GM23338 (cell line): ENCODE measurements around the gene SLC49A4. TPM values are rescaled to one million over a fixed set of nuclear protein-coding genes. Genes with fewer than 3 reads are reported as not detected.

Source experiments
- ATAC-seq: fragments of 200-7000 bp; cut with Tn5 transposase; 3 replicates; pipeline ENCODE4 v1.9.1; 2020
- DNase-seq: peaks from one replicate; pipeline ENCODE4 v3.0.0-alpha.2; 2015; ENCODE audit warnings: low spot score
- H2AFZ ChIP-seq: fragments of 200-600 bp; sonication (generic); 2 replicates; pipeline ENCODE4 v1.8.0; 2016; ENCODE audit warnings: antibody characterized with exemption, mild to moderate bottlenecking, moderate library complexity
- H3F3A ChIP-seq: fragments of 200-600 bp; sonication (generic); replicated peaks from 2 replicates; pipeline ENCODE4 v1.8.0; 2017; ENCODE audit warnings: antibody characterized with exemption, mixed run types, low read depth
- H3K27ac ChIP-seq: fragments of 200-600 bp; sonication (generic); 2 replicates; pipeline ENCODE4 v1.6.1; 2016; ENCODE audit warnings: low read depth
- H3K27me3 ChIP-seq: fragments of 200-600 bp; sonication (generic); 2 replicates; pipeline ENCODE4 v1.8.0; 2016; ENCODE audit warnings: mild to moderate bottlenecking, mixed run types, moderate library complexity; ENCODE audit not compliant: insufficient read depth
- H3K36me3 ChIP-seq: fragments of 200-600 bp; sonication (generic); 2 replicates; pipeline ENCODE4 v1.8.0; 2016; ENCODE audit warnings: mild to moderate bottlenecking; ENCODE audit not compliant: insufficient read depth
- H3K4me1 ChIP-seq: fragments of 200-600 bp; sonication (generic); 2 replicates; pipeline ENCODE4 v1.8.0; 2016; ENCODE audit warnings: mild to moderate bottlenecking, moderate library complexity; ENCODE audit not compliant: insufficient read depth
- H3K4me2 ChIP-seq: fragments of 200-600 bp; sonication (generic); 2 replicates; pipeline ENCODE4 v1.7.1; 2017; ENCODE audit warnings: mixed run types
- H3K4me3 ChIP-seq: fragments of 200-600 bp; sonication (generic); 2 replicates; pipeline ENCODE4 v1.6.1; 2016; ENCODE audit warnings: mixed run types
- H3K79me2 ChIP-seq: fragments of 200-600 bp; sonication (generic); replicated peaks from 2 replicates; pipeline ENCODE4 v1.8.0; 2017; ENCODE audit warnings: mild to moderate bottlenecking; ENCODE audit not compliant: insufficient read depth
- H3K9me2 ChIP-seq: fragments of 200-600 bp; sonication (generic); 2 replicates; pipeline ENCODE4 v1.8.0; 2017; ENCODE audit not compliant: insufficient read depth
- H4K20me1 ChIP-seq: fragments of 200-600 bp; sonication (generic); replicated peaks from 2 replicates; pipeline ENCODE4 v1.8.0; 2017; ENCODE audit warnings: mild to moderate bottlenecking; ENCODE audit not compliant: insufficient read depth
- H3K27ac Mint-ChIP-seq: 2 replicates; pipeline ENCODE4 v1.8.0; 2020; ENCODE audit warnings: inconsistent platforms, mild to moderate bottlenecking, moderate library complexity, mixed read lengths
- H3K27me3 Mint-ChIP-seq: 3 replicates; pipeline ENCODE4 v1.8.0; 2022; ENCODE audit warnings: low read depth, mild to moderate bottlenecking, moderate library complexity, mixed read lengths, inconsistent platforms; ENCODE audit not compliant: insufficient read depth, poor library complexity
- H3K36me3 Mint-ChIP-seq: 3 replicates; pipeline ENCODE4 v1.8.0; 2021; ENCODE audit warnings: low read depth, mild to moderate bottlenecking, inconsistent platforms, moderate library complexity, mixed read lengths
- H3K4me1 Mint-ChIP-seq: 3 replicates; pipeline ENCODE4 v1.8.0; 2020; ENCODE audit warnings: mild to moderate bottlenecking, inconsistent platforms, mixed read lengths
- H3K4me3 Mint-ChIP-seq: 3 replicates; pipeline ENCODE4 v1.8.0; 2021; ENCODE audit warnings: moderate library complexity, mild to moderate bottlenecking, inconsistent platforms, mixed read lengths
- H3K9me3 Mint-ChIP-seq: 3 replicates; pipeline ENCODE4 v1.8.0; 2020; ENCODE audit warnings: moderate library complexity, mild to moderate bottlenecking, inconsistent platforms, mixed read lengths
- CREB1 ChIP-seq: fragments of 250-450 bp; sonication (Bioruptor Pico); IDR thresholded peaks from 2 replicates; pipeline ENCODE4 v1.5.0; 2020; ENCODE audit warnings: low read depth, mild to moderate bottlenecking, moderate library complexity
- EZH2 ChIP-seq: fragments of 200-600 bp; sonication (generic); IDR thresholded peaks from one replicate; pipeline ENCODE4 v1.8.0; 2017; ENCODE audit warnings: antibody characterized with exemption, mild to moderate bottlenecking, low read depth; ENCODE audit not compliant: unreplicated experiment
- EZH2phosphoT487 ChIP-seq: fragments of 200-600 bp; sonication (generic); IDR thresholded peaks from one replicate; pipeline ENCODE4 v1.8.1; 2018; ENCODE audit warnings: antibody characterized with exemption; ENCODE audit not compliant: unreplicated experiment
- JUNB ChIP-seq: IDR thresholded peaks from one replicate; pipeline ENCODE4 v1.6.1; 2016; ENCODE audit warnings: antibody characterized with exemption; ENCODE audit not compliant: unreplicated experiment
- NANOG ChIP-seq: IDR thresholded peaks from 2 replicates; pipeline ENCODE4 v1.6.1; 2016; ENCODE audit warnings: antibody characterized with exemption, borderline replicate concordance
- POLR2AphosphoS5 ChIP-seq: IDR thresholded peaks from 2 replicates; pipeline ENCODE4 v1.6.1; 2016; ENCODE audit warnings: antibody characterized with exemption, low read depth
- REST ChIP-seq: IDR thresholded peaks from one replicate; pipeline ENCODE4 v1.6.1; 2018; ENCODE audit warnings: antibody characterized with exemption; ENCODE audit not compliant: unreplicated experiment
- STAT1 ChIP-seq: IDR thresholded peaks from one replicate; pipeline ENCODE4 v1.6.1; 2016; ENCODE audit warnings: antibody characterized with exemption; ENCODE audit not compliant: unreplicated experiment
- ZNF114 ChIP-seq: fragments of 250-450 bp; sonication (Bioruptor Pico); IDR thresholded peaks from 2 replicates; pipeline ENCODE4 v1.5.0; 2020; ENCODE audit warnings: mild to moderate bottlenecking, moderate library complexity
- ZNF331 ChIP-seq: fragments of 250-450 bp; sonication (Bioruptor Pico); IDR thresholded peaks from 2 replicates; pipeline ENCODE4 v1.5.0; 2020; ENCODE audit warnings: low read depth, mild to moderate bottlenecking, moderate library complexity
- polyA plus RNA-seq: library from polyadenylated mRNA; unstranded; fragments of >200 nt; fragmentation: Nextera tagmentation; extraction: Ambion mirVana; gene quantifications from 2 replicates; pipeline ENCODE4 v1.2.1, GENCODE V29; 2016
- total RNA-seq: library from RNA; depleted of rRNA; stranded (reverse); fragments of >200 nt; shearing (Covaris generic); gene quantifications from 2 replicates; pipeline ENCODE4 v1.2.3, GENCODE V29; 2014
- TF ChIP-seq, protein P1 (sequence below), 2 experiments: fragments of 200-600 bp in 1 of 2; sonication (generic) in 1 of 2; conservative IDR thresholded peaks; 2 replicates each; pipeline versions ENCODE4 v1.5.1 to v1.6.1; 2016 to 2017; ENCODE audit warnings: antibody characterized with exemption in 2 of 2, low read depth in 2 of 2, mild to moderate bottlenecking in 2 of 2, moderate library complexity in 1 of 2
- TF ChIP-seq, protein P2 (sequence below): IDR thresholded peaks from 2 replicates; pipeline ENCODE4 v1.6.1; 2016; ENCODE audit warnings: antibody characterized with exemption
- TF ChIP-seq, protein P3 (sequence below): fragments of 250-450 bp; sonication (Bioruptor Pico); IDR thresholded peaks from 2 replicates; pipeline ENCODE4 v1.5.0; 2020; ENCODE audit warnings: mild to moderate bottlenecking, moderate library complexity

Gene SLC49A4
- total and polyA plus RNA-seq, 2 experiments from 2014 or later, result 3.7 to 16.8 TPM

- DNase-seq (no peak), ATAC-seq (no peak)
- Histone ChIP-seq H3K27me3 (no peaks in the 10 kb centered on the region), H3K9me2 (no peaks in the 10 kb centered on the region), H3K4me1 (no peaks in the 10 kb centered on the region), H3F3A (no peaks in the 10 kb centered on the region), H3K27ac (no peak overlapping the region), H3K4me2 (no peak overlapping the region), H3K79me2 (no peaks in the 10 kb centered on the region), H4K20me1 (no peaks in the 10 kb centered on the region), H2AFZ (no peak overlapping the region), H3K36me3 (no peaks in the 10 kb centered on the region), H3K4me3 (no peak overlapping the region)
- H3K27me3 Mint-ChIP-seq, result peaks cover 3% of the 10 kb centered on the region
- H3K27ac Mint-ChIP-seq, result no peak overlapping the region
- H3K4me3 Mint-ChIP-seq, result no peak overlapping the region
- no peaks in the 10 kb centered on the region for H3K36me3 Mint-ChIP-seq
- no peaks in the 10 kb centered on the region for H3K9me3 Mint-ChIP-seq
- no peak for TF ChIP-seq STAT1
- no peak for TF ChIP-seq CREB1 (CRISPR knock-in tag)
- no peak for TF ChIP-seq JUNB
- TF ChIP-seq, protein P1, sequence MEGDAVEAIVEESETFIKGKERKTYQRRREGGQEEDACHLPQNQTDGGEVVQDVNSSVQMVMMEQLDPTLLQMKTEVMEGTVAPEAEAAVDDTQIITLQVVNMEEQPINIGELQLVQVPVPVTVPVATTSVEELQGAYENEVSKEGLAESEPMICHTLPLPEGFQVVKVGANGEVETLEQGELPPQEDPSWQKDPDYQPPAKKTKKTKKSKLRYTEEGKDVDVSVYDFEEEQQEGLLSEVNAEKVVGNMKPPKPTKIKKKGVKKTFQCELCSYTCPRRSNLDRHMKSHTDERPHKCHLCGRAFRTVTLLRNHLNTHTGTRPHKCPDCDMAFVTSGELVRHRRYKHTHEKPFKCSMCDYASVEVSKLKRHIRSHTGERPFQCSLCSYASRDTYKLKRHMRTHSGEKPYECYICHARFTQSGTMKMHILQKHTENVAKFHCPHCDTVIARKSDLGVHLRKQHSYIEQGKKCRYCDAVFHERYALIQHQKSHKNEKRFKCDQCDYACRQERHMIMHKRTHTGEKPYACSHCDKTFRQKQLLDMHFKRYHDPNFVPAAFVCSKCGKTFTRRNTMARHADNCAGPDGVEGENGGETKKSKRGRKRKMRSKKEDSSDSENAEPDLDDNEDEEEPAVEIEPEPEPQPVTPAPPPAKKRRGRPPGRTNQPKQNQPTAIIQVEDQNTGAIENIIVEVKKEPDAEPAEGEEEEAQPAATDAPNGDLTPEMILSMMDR (conservative IDR thresholded peaks at IDR 0.05; ENCODE audit: low read depth in 2 of 2), result no peak
- no peak for TF ChIP-seq POLR2AphosphoS5
- no peak for TF ChIP-seq ZNF114
- TF ChIP-seq, protein P2, sequence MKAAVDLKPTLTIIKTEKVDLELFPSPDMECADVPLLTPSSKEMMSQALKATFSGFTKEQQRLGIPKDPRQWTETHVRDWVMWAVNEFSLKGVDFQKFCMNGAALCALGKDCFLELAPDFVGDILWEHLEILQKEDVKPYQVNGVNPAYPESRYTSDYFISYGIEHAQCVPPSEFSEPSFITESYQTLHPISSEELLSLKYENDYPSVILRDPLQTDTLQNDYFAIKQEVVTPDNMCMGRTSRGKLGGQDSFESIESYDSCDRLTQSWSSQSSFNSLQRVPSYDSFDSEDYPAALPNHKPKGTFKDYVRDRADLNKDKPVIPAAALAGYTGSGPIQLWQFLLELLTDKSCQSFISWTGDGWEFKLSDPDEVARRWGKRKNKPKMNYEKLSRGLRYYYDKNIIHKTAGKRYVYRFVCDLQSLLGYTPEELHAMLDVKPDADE, result no peak
- TF ChIP-seq EZH2, result no peak
- TF ChIP-seq EZH2phosphoT487, result no peak
- TF ChIP-seq ZNF331 (CRISPR knock-in tag), result no peak
- TF ChIP-seq REST, result no peak
- no peak for TF ChIP-seq NANOG
- TF ChIP-seq, protein P3, sequence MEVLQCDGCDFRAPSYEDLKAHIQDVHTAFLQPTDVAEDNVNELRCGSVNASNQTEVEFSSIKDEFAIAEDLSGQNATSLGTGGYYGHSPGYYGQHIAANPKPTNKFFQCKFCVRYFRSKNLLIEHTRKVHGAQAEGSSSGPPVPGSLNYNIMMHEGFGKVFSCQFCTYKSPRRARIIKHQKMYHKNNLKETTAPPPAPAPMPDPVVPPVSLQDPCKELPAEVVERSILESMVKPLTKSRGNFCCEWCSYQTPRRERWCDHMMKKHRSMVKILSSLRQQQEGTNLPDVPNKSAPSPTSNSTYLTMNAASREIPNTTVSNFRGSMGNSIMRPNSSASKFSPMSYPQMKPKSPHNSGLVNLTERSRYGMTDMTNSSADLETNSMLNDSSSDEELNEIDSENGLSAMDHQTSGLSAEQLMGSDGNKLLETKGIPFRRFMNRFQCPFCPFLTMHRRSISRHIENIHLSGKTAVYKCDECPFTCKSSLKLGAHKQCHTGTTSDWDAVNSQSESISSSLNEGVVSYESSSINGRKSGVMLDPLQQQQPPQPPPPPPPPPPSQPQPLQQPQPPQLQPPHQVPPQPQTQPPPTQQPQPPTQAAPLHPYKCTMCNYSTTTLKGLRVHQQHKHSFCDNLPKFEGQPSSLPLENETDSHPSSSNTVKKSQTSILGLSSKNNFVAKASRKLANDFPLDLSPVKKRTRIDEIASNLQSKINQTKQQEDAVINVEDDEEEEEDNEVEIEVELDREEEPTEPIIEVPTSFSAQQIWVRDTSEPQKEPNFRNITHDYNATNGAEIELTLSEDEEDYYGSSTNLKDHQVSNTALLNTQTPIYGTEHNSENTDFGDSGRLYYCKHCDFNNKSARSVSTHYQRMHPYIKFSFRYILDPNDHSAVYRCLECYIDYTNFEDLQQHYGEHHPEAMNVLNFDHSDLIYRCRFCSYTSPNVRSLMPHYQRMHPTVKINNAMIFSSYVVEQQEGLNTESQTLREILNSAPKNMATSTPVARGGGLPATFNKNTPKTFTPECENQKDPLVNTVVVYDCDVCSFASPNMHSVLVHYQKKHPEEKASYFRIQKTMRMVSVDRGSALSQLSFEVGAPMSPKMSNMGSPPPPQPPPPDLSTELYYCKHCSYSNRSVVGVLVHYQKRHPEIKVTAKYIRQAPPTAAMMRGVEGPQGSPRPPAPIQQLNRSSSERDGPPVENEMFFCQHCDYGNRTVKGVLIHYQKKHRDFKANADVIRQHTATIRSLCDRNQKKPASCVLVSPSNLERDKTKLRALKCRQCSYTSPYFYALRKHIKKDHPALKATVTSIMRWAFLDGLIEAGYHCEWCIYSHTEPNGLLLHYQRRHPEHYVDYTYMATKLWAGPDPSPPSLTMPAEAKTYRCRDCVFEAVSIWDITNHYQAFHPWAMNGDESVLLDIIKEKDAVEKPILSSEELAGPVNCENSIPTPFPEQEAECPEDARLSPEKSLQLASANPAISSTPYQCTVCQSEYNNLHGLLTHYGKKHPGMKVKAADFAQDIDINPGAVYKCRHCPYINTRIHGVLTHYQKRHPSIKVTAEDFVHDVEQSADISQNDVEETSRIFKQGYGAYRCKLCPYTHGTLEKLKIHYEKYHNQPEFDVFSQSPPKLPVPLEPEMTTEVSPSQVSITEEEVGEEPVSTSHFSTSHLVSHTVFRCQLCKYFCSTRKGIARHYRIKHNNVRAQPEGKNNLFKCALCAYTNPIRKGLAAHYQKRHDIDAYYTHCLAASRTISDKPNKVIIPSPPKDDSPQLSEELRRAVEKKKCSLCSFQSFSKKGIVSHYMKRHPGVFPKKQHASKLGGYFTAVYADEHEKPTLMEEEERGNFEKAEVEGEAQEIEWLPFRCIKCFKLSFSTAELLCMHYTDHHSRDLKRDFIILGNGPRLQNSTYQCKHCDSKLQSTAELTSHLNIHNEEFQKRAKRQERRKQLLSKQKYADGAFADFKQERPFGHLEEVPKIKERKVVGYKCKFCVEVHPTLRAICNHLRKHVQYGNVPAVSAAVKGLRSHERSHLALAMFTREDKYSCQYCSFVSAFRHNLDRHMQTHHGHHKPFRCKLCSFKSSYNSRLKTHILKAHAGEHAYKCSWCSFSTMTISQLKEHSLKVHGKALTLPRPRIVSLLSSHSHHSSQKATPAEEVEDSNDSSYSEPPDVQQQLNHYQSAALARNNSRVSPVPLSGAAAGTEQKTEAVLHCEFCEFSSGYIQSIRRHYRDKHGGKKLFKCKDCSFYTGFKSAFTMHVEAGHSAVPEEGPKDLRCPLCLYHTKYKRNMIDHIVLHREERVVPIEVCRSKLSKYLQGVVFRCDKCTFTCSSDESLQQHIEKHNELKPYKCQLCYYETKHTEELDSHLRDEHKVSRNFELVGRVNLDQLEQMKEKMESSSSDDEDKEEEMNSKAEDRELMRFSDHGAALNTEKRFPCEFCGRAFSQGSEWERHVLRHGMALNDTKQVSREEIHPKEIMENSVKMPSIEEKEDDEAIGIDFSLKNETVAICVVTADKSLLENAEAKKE (CRISPR knock-in tag), result no peak
- no peaks in the 10 kb centered on the region for H3K4me1 Mint-ChIP-seq
These were observed 48.7 kb downstream of the SLC49A4 start for GRCh38 chr3:122843604-122844003.
